ENCODE results near the gene HSPB9. TPM values are rescaled to one million over a fixed set of nuclear protein-coding genes. Genes with fewer than 3 reads are reported as not detected.

Gene HSPB9
- total RNA-seq, 4 donors from 2014 or later: 0.14 TPM; not detected in 3

DNA sequence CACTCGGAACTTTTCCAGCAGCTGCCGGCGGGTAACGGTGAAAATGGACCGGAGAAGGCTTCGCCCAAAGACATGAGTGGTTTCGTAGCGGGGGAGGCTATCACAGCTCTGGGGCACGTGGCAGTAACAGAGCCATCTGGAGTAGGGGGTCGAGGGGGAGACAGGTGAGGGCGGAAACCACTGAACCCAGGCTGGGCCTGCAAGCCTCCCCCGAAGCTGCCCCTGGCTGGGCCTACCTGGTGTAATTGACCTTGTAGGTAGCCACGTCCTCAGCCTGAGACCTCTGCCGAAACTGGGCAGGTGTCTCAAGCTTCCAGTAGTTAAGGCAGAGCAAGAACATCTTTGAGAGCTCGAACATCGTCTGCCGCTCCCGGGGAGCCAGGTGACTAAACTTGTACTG lies 3.3 kb upstream of the HSPB9 start:
- Histone ChIP-seq H3K27ac (no peak overlapping the region), H3K36me3 (no peaks in the 10 kb centered on the region), H3K4me1 (peaks cover 18 to 26% (median 22%) of the 10 kb centered on the region in 4 donors), H3K4me3 (no peak overlapping the region), H3K9me3 (no peaks in the 10 kb centered on the region), H3K27me3 (no peaks in the 10 kb centered on the region)
- intact Hi-C loops (cut with DNase I; ENCODE audit: low total_unique reads): loop anchor here (5.0 kb wide), 2 partner anchors 52 to 157 kb away; no protein-coding TSS in a partner anchor
- TF ChIP-seq, protein P1, sequence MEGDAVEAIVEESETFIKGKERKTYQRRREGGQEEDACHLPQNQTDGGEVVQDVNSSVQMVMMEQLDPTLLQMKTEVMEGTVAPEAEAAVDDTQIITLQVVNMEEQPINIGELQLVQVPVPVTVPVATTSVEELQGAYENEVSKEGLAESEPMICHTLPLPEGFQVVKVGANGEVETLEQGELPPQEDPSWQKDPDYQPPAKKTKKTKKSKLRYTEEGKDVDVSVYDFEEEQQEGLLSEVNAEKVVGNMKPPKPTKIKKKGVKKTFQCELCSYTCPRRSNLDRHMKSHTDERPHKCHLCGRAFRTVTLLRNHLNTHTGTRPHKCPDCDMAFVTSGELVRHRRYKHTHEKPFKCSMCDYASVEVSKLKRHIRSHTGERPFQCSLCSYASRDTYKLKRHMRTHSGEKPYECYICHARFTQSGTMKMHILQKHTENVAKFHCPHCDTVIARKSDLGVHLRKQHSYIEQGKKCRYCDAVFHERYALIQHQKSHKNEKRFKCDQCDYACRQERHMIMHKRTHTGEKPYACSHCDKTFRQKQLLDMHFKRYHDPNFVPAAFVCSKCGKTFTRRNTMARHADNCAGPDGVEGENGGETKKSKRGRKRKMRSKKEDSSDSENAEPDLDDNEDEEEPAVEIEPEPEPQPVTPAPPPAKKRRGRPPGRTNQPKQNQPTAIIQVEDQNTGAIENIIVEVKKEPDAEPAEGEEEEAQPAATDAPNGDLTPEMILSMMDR (IDR thresholded peaks at IDR 0.05): no peak
- TF ChIP-seq EP300 (IDR thresholded peaks at IDR 0.05; ENCODE audit: low read depth) (no peak), POLR2AphosphoS5 (IDR thresholded peaks at IDR 0.05) (no peak), POLR2A (IDR thresholded peaks at IDR 0.05) (no peak)
- in situ Hi-C loops (cut with MboI; ENCODE audit: low pct_ligation_motif_present in 1 of 4, low pct_unique_long_range_greater_than_20kb in 1 of 4, low sequenced_read_pairs in 3 of 4): loop anchor here in 2 of 4 donors (10.0 kb wide), 1 partner anchor 154 kb away; the partner anchor contains the start of gene CNP (in 2 of the 2)
- WGBS, 2 donors (ENCODE audit: low coverage in 1 of 2): 87% methylated on average over 18 of the region's 18 CpGs; no CpG with 5 or more reads in 1 of the 2 donors
- no peak for DNase-seq

DNA sequence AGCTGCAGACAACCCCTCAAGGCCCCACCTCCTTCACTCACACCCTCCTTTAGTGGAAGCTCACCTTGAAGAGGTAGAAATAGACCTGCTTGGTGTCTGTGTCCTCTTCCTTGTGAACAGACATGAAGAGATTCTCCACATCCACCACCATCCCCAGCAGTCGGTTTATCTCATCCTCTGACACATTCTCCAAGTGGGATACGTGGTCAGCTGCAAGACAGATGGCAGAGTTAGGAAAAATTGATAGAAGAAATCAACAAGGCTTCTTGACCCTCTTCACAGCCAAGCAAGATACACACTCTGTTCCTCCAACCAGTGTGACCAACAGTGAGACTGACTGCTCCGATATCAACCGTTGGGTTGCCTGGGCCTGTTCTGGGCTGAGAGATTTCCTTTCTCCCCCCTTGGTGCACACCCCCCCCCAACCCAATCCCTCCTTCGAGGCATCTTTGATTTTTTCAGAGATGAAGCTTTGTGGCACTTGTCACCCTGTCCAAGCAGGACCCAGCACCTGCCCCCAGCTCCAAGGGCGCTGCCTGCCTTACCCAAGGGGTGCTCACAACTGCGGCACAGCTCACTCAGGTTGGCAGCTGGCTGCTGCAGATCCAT lies 2.3 kb upstream of the HSPB9 start:
- H3K9me3 ChIP-seq: no peaks in the 10 kb centered on the region
- peaks cover 0 to 1% (median 0%) of the 10 kb centered on the region in 4 donors for H3K36me3 ChIP-seq
- H3K27me3 ChIP-seq: no peaks in the 10 kb centered on the region
- TF ChIP-seq POLR2AphosphoS5 (IDR thresholded peaks at IDR 0.05) (no peak), EP300 (IDR thresholded peaks at IDR 0.05; ENCODE audit: low read depth) (no peak), POLR2A (IDR thresholded peaks at IDR 0.05) (no peak)
- TF ChIP-seq, protein P1 (IDR thresholded peaks at IDR 0.05): no peak
- in situ Hi-C loops (cut with MboI; ENCODE audit: low pct_ligation_motif_present in 1 of 4, low pct_unique_long_range_greater_than_20kb in 1 of 4, low sequenced_read_pairs in 3 of 4): no loop called here
- no peak for DNase-seq
- H3K27ac ChIP-seq: peak overlapping the region in 1 of 4 donors; percentile 82
- peak overlapping the region in 3 of 4 donors; percentile 55 to 94 (median 89) for H3K4me3 ChIP-seq
- 49 to 58% methylated on average over 2 to 7 of the region's 7 CpGs for WGBS, 2 donors (ENCODE audit: low coverage in 1 of 2)
- intact Hi-C loops (cut with DNase I; ENCODE audit: low total_unique reads): no loop called here
- peaks cover 18 to 26% (median 22%) of the 10 kb centered on the region in 4 donors for H3K4me1 ChIP-seq

DNA sequence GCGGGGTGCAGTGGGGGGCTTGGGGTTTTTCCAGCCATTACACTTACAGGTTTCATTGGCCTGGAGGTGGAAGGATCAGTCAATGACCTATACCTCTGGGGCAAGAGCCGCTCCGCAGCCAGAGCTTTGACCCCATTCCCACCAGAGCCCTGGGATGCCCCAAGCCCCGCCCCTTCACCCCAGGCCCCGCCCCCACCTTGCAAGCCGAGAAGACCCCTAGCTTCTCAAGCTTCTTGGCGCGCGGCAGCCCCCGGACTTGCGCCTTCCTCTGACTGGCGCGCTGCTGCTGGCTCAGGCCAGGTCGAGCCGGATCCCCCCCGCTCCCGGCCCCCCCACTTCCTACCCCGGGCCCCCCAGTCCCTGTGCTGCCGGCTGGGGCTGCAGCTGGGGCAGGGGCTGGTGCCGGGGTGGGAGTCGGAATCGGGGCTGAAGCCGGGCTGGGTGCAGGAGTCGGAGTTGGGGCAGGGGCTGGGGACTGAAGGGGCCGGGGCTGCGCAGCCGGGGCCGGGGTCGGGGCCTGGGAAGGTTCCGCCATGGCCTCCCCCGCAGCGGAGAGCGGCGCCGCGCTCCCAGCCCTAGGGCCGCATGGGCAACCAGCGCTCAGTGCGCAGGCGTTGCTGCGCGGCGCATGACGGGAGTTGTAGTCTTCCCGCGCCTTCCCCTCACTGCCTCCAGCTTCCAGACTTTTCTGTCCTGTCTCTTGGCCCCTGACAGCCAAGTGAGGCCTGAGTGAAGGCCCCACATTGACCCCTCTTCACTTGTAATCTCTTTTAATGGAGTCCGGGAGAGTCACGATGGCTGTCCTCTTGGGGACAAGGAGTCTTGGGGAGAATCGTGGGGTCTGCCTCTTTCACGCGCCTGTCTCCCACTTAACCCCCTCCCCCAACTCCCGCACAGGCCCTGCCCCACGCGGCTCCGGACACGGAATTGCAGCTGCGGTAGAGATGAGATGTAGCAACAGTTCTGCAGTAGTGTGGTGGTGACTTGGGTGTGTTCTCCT lies 1.5 kb upstream of the HSPB9 start, which contains the start of gene KAT2A:
KAT2A (minus strand) TSS at position 598 of the 1,000 bp plus-strand sequence; CDS start at position 535, 63 bp downstream.
- no peaks in the 10 kb centered on the region for H3K27me3 ChIP-seq
- in situ Hi-C loops (cut with MboI; ENCODE audit: low pct_ligation_motif_present in 1 of 4, low pct_unique_long_range_greater_than_20kb in 1 of 4, low sequenced_read_pairs in 3 of 4) (no loop called here), intact Hi-C loops (cut with DNase I; ENCODE audit: low total_unique reads) (no loop called here)
- peak within 1 kb of the TSS; percentile 55 to 94 (median 90) for H3K4me3 ChIP-seq
- TF ChIP-seq POLR2AphosphoS5 (IDR thresholded peaks at IDR 0.05): peak; percentile 44 to 83 (median 82)
- TF ChIP-seq POLR2A (IDR thresholded peaks at IDR 0.05): peak; percentile 35
- no peak for TF ChIP-seq EP300 (IDR thresholded peaks at IDR 0.05; ENCODE audit: low read depth)
- peaks cover 0 to 9% (median 3%) of the 10 kb centered on the region in 4 donors for H3K36me3 ChIP-seq
- DNase-seq: peak; percentile 88
- peak within 1 kb of the TSS; percentile 71 to 82 (median 78) for H3K27ac ChIP-seq
- no peaks in the 10 kb centered on the region for H3K9me3 ChIP-seq
- WGBS, 2 donors (ENCODE audit: low coverage in 1 of 2): 9% methylated on average over 38 of the region's 57 CpGs; no CpG with 5 or more reads in 1 of the 2 donors
- H3K4me1 ChIP-seq: peaks cover 18 to 26% (median 22%) of the 10 kb centered on the region in 4 donors

DNA sequence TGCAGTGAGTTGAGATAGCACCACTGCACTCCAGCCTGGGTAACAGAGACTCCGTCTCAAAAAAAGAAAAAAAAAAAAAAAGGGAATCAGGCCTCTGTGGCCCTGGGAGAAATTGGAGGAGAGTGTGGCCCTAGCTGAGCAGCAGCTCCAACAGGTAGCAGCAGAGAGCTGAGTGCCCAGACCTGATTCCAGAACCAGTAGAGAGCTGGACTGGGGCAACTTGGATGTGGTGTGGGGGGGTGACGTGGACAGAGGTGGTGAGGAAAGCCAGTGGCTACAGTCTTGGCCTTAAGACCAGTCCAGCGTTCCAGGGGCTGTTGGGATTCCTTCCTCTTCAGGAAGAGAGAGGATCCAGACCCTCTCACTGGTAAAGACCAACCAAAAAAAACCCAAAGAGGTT lies 1.7 kb downstream of the HSPB9 start:
- Histone ChIP-seq H3K27ac (no peak overlapping the region), H3K9me3 (no peaks in the 10 kb centered on the region), H3K4me3 (no peak overlapping the region), H3K27me3 (no peaks in the 10 kb centered on the region), H3K4me1 (peaks cover 18 to 26% (median 22%) of the 10 kb centered on the region in 4 donors), H3K36me3 (peaks cover 0 to 32% (median 15%) of the 10 kb centered on the region in 4 donors)
- intact Hi-C loops (cut with DNase I; ENCODE audit: low total_unique reads): no loop called here
- 85% methylated on average over 3 of the region's 3 CpGs; no CpG with 5 or more reads in 1 of the 2 donors for WGBS, 2 donors (ENCODE audit: low coverage in 1 of 2)
- no peak for TF ChIP-seq EP300 (IDR thresholded peaks at IDR 0.05; ENCODE audit: low read depth)
- no peak for TF ChIP-seq POLR2AphosphoS5 (IDR thresholded peaks at IDR 0.05)
- TF ChIP-seq POLR2A (IDR thresholded peaks at IDR 0.05): no peak
- TF ChIP-seq, protein P1 (IDR thresholded peaks at IDR 0.05): no peak
- no peak for DNase-seq
- in situ Hi-C loops (cut with MboI; ENCODE audit: low pct_ligation_motif_present in 1 of 4, low pct_unique_long_range_greater_than_20kb in 1 of 4, low sequenced_read_pairs in 3 of 4): no loop called here

Measured in transverse colon (tissue), 4 donors.